SIG-M5 treated with dmso at 0.1 percent for 504 hours (cell line): ENCODE results near the gene HDGF.

Source experiments
- DNase-seq: peaks from one replicate; lab custom pipeline; 2025; ENCODE audit not compliant: unreplicated experiment; lab: John Stamatoyannopoulos, UW

The HDGF gene

DNA sequence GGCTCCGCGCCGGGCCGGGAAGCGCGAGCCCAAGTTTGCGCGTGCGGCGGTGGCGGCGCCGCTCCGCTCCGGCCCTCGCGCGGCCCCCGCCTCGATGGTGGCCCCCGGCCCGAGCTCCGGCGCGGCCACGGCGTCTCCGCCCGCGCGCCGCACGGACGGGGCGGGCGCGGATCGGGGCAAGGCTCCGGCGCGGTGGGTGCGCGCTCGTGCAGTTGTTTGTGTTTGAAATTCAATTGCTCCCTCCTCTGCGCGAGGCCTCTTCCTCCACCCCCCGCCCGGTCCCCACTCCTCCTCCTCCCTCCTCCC lies at the start of gene HDGF:
HDGF (minus strand) TSS at position 225 of the 306 bp plus-strand sequence. CDS start 246 bp downstream, outside the sequence.
- no peak for DNase-seq

DNA sequence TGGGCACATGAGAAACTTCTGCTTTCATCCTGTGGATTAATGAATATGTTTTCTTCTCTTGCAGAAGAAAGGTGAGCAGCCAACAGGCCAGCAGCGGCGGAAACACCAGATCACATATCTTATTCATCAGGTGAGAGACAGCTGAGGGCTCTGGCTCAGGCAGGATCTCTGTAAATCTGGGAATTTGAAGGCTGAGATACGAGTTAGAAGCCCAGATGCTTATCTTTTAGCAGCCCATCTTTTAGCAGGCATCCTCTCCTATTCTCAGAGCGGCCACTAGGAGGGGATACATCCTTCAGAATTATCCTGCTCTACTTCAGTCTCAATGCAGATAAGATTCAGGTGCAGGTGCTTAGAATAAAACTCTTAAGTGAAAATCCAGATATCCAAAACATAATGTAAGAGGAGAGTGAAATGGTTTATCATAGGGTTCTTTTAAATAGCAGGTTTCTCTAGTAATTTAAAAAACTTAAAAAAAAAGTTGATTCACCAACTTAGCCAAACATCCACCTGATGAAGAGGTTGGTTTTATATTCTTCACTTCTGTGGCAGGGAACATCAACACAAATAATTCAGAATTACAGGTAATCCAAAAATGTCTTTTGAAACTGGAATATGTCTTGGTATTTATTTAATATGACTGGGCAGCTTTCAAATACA lies 45.9 kb upstream of the HDGF start:
- peak; percentile 60 for DNase-seq

DNA sequence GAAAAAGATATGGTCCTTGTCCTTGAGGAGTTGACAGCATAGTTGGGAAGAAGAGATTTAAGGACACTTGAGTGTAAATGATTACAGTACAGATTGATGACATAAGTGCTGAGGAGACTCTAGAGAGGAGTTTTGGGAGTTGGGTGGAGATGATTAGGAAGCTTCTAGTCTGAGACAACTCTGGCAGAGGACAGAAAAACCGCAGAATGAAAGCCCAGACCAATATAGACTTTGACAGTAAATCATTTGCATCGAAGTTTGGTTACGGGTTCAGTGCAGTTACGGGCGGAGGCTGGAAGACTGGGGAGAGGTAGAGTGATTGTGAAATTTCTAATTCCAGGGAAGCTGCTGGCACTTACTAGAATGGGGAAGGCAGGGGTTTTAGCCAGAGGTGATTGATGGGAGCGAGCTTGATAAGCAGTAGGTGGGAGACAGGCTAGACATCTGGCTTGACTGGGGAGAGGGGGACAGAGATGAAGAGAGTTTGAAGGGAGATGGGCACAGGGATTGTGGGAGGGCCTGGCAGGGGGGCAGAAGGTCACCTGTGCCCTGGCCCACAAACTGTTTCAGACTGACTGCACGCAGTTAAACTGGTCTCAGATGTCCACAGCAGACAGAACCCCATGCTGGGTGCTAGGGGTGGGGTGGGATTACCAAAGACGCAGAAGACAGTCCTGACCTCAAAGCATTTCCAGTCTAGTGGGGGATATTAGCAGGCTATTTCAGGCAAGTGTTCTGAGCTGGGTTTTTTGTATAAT lies 45.0 kb upstream of the HDGF start:
- no peak for DNase-seq

DNA sequence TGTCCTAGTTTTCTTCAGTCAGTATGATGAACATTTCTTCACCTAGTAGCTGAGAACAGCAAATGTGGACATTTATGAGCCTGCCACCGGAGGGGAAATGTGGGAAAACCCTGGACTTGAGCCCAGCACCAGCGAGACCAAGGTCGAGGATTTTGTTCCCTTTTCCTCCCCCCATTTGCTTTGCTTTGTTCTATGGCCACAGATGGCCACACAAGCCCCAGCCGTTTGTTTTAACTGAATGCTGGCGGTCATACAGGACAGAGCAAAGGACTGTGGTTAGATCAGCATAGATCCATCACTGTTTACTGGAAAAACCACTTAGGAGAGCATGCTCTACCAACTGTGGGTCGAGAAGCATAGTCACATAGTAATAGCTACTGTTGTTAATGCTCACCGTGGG lies 44.3 kb upstream of the HDGF start:
- DNase-seq = no peak

DNA sequence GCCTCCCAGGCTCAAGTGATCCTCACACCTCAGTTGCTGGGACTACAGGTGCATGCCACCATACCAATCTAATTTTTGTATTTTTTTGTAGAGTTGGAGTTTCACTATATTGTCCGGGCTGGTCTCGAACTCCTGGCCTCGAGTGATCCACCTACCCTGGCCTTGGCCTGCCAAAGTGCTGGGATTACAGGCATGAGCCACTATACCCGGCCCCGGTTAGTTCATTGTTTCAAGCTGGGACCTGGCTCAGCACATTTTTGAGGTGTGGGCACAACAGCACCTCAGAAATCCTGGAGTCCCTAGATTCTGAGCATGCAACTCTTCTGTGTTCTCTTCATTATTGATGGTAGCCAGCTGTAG lies 43.9 kb upstream of the HDGF start:
- no peak for DNase-seq

DNA sequence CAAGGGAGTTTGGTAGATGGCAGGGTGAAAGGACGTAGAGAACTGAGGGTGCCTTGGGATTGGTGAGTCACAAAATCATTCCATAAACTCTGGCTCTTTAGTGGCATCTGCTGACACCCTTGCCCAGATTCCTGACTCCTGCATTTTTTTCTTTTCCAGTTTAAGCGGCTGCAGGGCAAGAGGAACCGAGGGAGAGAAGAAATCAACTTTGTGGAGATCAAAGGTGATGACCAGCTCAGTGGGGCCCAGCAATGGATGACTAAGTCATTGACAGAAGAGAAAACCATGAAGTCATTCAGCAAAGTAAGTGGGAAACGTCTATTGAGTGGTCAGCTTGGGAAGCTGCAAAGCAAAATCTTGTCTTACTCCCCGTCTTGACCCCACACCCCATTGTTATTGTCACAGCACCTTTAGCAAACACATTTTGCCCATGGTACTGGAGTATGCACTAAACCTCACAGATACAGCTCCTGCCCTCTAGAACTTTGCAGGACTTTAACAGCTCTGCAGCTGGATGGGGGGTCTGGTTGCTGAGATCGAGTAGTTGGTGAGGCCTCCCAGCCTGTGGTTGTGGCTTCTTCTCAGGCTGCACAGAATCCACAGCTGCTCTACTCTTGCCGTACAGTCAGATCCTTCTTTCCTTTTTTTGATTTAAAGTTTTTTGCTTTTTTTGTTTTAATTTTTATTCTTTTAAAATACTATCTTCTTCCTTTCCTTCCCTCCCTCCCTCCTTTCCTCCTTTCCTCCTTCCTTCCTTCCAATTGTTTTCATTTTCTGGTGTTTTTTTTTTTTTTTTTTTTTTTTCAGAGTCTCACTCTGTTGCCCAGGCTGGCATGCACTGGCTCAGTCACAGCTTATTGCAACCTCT lies 43.3 kb upstream of the HDGF start:
- no peak for DNase-seq

DNA sequence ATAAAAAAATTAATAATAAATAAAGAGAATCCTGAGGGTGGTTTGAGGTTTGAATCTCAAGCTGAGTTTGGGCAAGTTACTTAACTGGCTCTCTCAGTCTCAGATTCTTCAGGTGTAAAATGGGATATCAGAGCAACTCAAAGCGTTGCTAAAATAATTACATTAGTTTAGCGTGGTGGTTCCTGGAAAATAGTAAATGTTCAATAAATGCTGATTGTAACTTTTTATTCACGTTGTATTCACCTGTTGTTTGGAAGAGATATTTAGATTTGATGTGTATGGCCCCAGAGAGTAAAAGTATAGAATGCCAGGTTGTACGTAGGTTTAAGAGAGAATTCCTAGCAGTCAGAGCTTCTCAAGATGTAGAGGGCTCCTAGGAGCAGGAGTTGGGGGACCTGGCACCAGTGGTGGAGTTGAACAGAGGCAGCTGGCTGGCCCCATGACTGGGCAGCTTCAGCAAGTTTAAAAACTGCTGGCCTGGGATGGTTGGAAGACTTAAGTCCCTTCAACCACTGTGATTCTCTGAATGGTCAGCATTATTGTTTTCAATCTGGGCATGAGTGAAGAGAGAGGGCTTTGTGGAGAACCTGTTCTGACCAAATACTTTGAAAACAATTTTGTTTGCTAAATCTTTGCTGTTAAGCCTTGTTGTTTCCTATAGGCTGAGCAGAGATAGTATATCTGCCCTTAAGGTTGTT lies 38.3 kb upstream of the HDGF start:
- no peak for DNase-seq

DNA sequence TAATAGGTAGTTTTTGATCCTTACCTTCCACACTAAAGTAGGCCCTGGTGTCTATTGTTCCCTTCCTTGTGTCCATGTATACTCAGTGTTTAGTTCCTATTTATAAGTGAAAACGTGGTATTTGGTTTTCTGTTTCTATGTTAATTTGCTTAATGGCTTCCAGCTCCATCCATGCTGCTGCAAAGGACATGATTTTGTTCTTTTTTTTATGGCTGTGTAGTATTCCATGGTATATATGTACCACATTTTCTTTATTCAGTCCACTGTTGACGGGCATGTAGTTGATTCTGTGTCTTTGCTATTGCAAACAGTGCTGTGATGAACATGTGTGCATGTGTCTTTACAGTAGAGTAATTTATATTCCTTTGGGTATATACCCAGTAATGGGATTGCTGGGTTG lies 36.7 kb upstream of the HDGF start:
- no peak for DNase-seq

DNA sequence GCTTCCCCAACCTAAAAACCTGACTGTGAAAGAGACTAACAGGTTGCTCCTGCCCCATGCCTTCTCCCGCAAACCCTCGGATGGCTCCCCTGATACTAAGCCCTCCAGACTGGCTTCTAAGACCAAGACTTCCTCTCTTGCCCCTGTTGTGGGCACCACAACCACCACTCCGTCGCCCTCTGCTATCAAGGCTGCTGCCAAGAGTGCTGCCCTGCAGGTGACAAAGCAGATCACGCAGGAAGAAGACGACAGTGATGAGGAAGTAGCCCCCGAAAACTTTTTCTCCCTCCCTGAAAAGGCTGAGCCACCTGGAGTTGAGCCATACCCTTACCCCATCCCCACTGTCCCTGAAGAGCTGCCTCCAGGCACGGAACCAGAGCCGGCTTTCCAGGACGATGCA lies 35.2 kb upstream of the HDGF start:
- no peak for DNase-seq

DNA sequence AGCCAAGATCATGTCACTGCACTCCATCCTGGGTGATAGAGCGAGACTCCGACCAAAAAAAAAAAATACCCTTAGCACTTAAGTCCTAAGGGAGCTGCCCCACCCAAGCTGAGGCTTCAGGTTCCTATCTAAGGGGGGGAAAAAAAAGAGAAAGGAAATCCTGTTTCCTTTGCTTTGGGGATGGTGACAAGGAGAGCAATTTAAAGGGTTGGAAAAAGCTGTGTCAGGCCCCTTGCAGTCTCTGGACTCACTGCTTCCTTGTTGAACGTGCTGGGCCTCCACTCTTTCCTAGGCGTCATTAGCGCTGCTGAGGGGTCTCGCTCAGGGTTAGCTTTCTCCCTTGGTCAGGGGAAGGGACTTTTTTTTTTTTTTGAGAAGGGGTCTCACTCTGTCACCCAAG lies 34.0 kb upstream of the HDGF start:
- DNase-seq = no peak

DNA sequence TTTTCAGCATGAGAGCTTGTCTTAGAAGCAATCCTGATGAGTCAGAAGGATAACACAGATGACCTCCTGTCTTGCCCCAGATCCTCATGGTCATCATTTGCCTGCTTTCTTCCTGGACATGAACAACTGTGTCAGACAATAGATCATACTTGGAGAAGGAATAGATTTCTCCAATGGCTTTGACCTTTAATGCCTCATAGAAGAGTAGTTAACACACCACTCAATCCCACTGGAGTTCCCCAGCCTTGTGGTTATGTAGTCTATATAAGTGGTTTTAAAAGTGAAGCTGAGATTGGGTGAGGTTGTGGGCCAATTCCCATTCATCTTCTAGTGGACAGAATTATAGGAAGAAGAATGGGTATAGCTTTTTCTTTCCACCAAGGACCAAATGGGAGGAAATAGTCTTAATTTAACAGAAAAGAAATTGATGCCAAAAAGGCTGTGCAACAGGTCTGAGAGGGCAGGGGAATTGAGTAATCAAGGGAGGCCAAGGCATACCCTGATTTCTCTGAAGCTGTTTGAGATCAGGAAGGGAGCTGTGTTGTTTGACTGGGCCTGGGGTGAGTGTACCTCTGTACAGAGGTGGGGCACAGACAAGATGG lies 30.2 kb upstream of the HDGF start:
- DNase-seq = no peak

DNA sequence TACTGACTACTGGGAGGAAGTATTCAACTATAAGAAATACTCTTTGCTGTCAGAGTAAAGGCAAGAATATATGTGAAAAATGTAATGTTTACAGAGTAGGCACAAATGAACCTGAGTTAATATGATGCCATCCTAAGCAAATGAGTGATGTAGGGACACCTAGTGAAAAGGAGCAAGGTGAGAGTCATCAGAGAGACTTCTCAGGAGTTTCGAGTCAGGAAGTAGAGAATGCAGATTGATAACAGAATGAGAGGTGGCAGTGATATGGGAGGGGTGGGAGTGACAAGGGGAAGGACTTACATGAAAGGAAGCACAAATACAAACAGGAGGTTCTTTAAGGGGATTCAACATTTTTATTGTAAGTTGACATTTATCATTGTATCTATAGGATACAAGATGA lies 26.1 kb upstream of the HDGF start:
- no peak for DNase-seq

DNA sequence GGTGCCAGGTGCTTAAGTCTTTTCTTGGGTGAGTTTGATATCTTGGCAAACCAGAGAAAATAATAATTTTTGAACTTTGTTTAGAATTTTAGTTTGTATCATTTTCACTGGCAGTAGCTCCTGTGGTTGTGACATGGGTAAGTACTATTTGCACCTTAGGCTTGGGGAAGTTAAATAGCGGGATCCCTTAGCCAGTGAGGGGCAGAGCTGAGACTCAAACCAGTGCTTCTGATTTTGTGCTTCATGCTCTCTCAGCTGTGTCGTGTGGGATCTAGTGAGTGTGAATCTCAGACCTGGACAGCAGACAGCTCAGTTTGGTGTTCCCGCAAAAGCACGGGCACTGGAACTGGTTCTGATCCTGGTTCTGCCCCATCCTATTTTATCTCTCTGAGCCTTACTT lies 25.5 kb upstream of the HDGF start:
- DNase-seq = no peak

DNA sequence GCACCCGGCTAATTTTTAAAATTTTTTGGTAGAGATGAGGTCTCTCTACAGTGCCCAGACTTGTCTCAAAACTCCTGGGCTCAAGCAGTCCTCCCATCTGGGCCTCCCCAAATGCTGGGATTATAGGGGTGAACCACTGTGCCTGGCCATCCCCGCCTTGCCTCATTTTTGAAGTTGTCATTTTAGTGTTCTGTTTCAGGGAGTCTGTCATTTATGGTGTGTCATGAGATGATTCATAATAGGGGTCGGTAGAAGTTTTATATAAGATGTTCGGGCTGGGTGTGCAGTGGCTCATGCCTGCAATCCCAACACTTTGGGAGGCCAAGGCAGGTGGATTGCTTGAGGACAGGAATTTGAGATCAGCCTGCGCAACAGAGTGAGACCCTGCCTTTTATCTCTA lies 24.3 kb upstream of the HDGF start:
- no peak for DNase-seq

DNA sequence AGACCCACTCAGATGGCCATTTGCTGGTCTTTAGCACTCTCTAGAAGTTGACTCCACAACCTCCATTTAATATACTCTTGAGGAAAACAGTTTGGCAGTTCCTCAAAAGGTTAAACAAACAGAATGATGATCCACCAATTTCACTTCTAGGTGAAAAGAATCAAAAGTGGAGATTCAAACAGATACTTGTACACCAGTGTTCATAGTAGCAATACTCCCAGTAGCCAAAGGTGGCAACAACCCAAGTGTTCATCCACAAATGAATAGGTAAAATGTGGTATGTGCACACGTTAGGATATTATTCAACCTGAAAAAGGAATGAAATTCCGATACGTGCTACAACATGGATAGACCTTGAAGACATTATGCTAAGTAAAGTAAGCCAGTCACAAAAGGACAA lies 22.1 kb upstream of the HDGF start:
- DNase-seq = no peak

DNA sequence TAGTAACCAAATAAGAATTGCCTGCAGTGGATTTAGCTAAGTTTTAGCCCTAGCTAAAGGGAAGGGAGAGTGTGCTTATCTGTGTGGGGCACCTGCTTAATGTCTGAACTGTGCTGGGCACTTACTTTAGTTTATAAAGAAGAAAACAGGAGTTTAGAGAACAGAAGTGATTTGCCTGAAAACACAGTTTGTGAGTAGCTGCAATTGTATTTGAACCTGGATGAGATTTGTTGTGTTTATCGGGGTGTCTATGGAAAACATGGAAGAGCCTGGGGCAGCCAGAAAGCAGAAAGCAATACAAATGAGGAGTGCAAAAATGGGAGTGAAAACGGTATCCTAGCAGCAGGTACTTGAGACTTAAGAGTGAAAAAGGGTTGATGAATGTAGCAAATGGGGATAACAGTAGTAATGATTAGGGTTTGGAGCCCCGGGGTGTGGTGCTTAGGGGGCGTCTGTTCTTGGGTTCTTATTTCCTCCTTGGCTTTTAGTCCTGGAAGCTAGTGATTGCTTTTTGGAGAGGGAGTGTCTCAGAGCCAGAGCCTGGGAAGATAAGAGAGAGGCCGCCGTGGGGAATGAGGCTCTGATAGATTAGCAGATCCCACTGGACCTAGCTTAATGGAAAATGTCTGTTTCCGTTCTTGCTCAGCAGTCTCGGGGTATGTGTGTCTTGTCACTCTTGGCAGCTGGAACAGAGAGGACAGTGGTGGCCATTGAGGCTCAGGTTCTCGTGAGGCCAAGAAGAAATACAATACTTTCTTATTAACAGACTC lies 21.4 kb upstream of the HDGF start:
- DNase-seq = no peak

DNA sequence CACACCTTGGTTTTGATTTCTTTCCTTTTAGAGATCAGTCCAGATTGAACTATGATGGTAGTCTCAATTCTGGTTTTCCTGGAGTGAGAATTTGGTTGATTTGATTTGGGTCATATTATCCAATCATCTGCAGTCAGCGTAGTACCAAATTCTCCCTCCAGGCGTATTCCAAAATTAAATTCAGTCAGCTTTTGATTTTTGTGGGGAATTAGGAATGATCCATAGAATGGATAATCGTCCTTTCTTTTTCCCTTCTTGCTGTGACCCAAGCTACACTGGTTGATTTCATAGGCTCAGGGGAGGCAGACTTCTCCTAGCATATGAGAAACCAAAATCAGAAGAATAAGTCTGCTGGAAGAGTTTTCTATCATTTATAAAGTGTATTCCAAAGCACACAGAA lies 20.7 kb upstream of the HDGF start:
- no peak for DNase-seq

DNA sequence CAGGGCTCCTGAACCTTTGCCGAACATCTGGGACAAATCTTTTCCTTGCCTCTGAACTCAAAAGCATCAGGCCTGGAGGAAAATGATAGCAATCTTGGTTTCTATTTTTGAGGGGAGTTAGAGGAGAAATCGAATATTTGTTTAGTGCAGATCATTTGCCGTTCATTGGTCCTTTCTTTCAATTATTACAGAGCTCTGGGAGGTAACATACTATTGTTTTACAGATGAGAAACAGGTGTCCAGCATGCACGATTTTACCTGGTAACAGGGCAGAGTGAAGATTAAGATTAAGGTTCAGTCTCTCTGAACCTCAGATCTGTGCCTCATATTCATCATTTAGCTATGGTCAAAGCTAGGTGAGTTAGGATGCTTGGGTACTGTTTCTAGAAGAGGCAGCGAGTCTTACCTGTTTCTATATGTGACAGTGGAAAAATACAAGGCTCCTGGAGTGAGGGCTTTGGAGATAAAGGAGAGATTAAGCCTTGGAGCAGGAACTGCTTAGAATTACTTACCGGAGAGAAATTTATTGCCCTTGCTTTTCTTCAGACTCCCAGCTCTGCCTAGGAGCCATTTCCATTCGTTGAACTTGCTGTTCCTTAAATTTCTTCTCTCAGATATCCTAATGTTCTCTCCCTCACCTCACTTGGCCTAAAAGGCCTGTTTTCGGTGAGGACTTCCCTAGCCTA lies 17.3 kb upstream of the HDGF start:
- DNase-seq = no peak

DNA sequence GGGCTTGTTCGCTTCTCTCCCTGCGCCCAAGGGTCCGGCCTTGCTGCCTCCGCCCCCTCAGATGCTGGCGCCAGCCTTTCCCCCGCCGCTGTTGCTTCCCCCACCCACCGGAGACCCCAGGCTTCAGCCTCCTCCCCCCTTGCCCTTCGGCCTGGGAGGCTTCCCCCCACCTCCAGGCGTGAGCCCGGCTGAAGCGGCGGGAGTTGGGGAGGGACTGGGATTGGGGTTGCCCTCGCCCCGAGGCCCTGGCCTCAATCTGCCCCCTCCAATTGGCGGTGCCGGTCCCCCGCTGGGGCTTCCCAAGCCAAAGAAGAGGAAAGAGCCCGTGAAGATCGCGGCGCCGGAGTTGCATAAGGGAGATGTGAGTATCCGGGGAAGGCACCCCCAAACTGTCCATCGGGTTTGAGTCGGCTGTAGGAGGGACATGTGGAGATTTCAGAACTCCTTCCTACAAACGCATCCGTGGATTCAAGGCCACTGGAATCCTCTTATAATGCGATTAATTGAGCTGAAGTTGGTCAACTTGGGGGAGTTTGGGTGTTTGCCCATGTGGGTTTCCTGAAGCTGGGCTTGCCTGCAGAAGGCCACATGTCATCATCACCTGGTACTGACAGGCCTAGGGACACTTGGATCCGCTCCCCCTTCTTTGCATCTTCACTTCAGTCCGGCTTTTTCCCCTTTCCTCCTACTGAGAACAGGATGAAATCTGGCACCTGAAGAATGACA lies 16.6 kb upstream of the HDGF start:
- DNase-seq = peak; percentile 49
